Activated CD4-positive, alpha-beta T cell treated with anti-CD3 and anti-CD28 coated beads, Interleukin-2, amount 10 ng/mL, durations not matched to agents 24 days and 14 days (primary cell): ENCODE results near the gene ZNF492. TPM values are rescaled to one million over a fixed set of nuclear protein-coding genes. Genes with fewer than 3 reads are reported as not detected.
"Not testable (repeated sequence)": the region's sequence is repeated elsewhere in the genome, so short reads cannot be mapped to it uniquely, and the experiment has no call there.

ENCODE experiments used
- DNase-seq: peaks from one replicate; pipeline ENCODE4 v3.0.0; 2022
- H3K27ac Mint-ChIP-seq: one replicate; pipeline ENCODE4 v1.8.0; 2022; ENCODE audit warnings: mild to moderate bottlenecking, mixed read lengths
- H3K27me3 Mint-ChIP-seq: one replicate; pipeline ENCODE4 v1.8.0; 2022; ENCODE audit warnings: mixed read lengths
- H3K36me3 Mint-ChIP-seq: one replicate; pipeline ENCODE4 v1.8.0; 2022; ENCODE audit warnings: low read depth, mild to moderate bottlenecking, mixed read lengths
- H3K4me1 Mint-ChIP-seq: one replicate; pipeline ENCODE4 v1.8.0; 2021; ENCODE audit warnings: mixed read lengths
- H3K4me3 Mint-ChIP-seq: one replicate; pipeline ENCODE4 v1.8.0; 2022; ENCODE audit warnings: mild to moderate bottlenecking, moderate library complexity, mixed read lengths
- H3K9me3 Mint-ChIP-seq: one replicate; pipeline ENCODE4 v1.8.0; 2021; ENCODE audit warnings: mixed read lengths
- intact Hi-C: fragments of 100-400 bp; cut with micrococcal nuclease; formaldehyde crosslinking; loops from one replicate; pipeline ENCODE4 v1.15.1; 2023
- total RNA-seq: library from RNA; stranded (reverse); gene quantifications from 2 replicates; pipeline ENCODE4 v1.2.3, GENCODE V29; 2022

ZNF492 gene
- 0.26 and 0.33 TPM in 2 replicates for total RNA-seq

DNA sequence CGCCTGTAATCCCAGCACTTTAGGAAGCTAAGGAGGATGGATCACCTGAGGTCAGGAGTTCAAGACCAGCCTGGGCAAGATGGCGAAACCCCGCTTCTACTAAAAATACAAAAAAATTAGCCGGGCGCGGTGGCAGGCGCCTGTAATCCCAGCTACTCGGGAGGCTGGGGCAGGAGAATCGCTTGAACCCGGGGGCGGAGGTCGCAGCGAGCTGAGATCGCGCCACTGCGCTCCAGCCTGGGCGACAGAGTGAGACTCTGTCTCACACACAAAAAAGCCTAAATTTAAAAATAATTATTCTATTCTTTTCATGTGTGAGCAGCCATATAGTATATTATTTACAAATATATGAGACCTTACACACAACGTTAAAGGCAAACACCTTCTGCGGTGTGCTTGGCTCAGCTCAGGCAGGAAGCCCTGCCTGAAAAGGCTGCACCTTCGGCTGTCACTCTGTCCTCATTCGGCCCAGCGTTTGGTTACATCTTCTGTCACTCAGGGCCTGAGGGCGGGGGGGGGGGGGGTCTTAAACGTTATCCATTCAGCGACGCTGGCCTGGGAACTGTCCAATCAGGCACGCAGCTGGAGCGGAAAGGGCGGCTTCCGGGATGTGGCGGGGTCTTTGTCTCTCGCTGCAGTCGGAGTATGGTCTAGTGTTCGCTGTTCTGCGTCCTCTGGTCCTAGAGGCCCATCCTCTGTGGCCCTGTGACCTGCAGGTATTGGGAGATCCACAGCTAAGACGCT, at the start of gene ZNF492:
TSS of gene ZNF492 (plus strand) at position 619 of the 744 bp plus-strand sequence. CDS start 19,076 bp downstream, outside the sequence.
- peak; percentile 68 for DNase-seq
- H3K9me3 Mint-ChIP-seq, H3K36me3 Mint-ChIP-seq, intact Hi-C loops, H3K27ac Mint-ChIP-seq, H3K27me3 Mint-ChIP-seq, H3K4me1 Mint-ChIP-seq: not testable (repeated sequence)
- H3K4me3 Mint-ChIP-seq, result peak within 1 kb of the TSS; percentile 71

DNA sequence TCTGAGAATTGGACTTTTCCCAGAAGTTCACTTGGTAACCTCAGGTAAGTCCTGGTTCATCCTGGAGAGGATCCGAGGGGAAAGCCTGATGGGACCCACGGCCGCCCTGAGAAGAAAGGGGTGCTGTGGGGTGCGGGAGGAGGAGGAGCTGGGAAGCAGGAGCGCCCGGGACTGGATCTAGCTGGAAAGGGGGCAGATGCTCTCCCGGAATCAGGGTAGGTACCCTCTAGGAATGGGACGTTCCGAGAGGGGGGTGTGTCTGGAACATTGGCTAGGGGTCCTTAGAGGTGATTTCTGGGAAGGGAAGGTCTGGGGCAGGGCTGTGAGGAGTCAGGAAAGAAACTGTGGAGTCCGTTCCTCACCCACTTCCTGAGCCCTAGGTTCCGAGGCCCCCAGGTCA, 38.7 kb upstream of the ZNF492 start:
- peaks cover 20% of the 10 kb centered on the region for H3K9me3 Mint-ChIP-seq
- H3K4me1 Mint-ChIP-seq, result no peaks in the 10 kb centered on the region
- DNase-seq, result no peak
- H3K27me3 Mint-ChIP-seq, result no peaks in the 10 kb centered on the region
- H3K27ac Mint-ChIP-seq, result no peak overlapping the region
- H3K4me3 Mint-ChIP-seq, result no peak overlapping the region
- intact Hi-C loops, result no loop called here
- no peaks in the 10 kb centered on the region for H3K36me3 Mint-ChIP-seq

DNA sequence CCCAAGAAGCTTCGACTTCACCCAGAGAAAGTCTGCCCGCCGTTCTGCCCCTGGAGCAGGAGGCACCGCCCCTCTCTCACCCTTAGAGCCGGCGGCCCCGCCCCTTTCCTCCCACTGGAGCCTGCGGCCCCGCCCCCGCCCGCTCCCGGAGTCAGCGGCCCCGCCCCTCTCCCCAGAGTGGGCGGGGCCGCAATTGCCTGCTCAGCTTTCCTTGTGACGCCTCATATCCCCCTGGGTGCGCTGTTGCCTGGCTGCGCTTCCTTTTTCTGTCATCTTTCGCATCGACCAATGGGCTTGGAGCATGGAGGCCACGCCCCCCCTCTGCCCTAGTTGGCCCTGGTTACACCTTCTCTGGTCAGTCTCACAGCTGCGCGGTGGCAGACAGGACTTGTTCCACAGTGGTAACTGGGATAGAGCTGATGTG, 38.2 kb upstream of the ZNF492 start:
- no peak overlapping the region for H3K27ac Mint-ChIP-seq
- H3K4me3 Mint-ChIP-seq, result no peak overlapping the region
- H3K4me1 Mint-ChIP-seq, result no peaks in the 10 kb centered on the region
- no peak for DNase-seq
- H3K36me3 Mint-ChIP-seq, result no peaks in the 10 kb centered on the region
- no peaks in the 10 kb centered on the region for H3K27me3 Mint-ChIP-seq
- peaks cover 20% of the 10 kb centered on the region for H3K9me3 Mint-ChIP-seq
- intact Hi-C loops, result no loop called here

DNA sequence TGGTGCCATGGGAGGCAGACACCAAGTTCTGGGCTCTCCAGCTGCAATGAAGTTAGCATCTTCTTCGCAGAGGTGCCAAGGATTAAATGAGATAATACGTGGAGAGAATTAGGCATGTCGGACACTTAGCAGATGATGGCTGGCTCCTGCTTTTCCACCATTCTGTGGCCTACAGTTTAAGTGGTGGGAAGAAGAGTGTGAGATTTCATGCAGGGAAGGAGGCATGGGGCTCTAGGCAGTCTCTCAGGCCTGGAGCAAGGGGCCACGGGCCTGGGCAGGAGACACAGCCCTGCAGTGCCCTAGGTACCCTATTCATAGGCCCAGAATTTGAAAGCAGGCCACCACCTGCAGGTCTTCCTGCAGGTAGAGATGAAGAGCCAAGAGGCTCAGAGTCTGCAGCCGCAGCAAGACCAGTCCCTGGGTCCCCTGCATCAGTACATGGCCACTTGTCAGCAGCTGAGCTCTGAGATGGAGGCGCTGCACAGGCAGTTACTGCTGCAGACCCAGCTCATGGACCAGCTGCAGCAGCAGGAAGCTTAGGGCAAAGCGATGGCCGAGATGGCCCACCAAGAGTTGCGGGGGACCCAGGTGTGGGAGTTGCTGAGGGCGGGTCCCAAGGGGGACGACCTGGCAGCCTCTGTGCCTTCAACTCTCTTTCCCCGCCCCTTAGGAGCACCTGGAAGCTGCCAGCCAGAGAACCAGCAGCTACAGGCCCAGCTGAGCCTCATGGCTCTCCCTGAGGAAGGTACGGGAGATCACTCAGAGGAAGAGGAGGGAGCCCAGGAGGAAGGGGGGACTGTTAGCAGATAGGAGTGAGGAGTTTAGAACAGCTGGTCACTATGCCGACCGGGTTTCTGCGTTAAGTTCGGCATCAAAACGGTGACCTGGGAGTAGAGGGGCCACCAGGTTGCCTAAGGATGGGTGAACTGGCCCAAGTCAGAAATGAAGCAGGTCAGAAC, 33.2 kb upstream of the ZNF492 start:
- intact Hi-C loops, result no loop called here
- Mint-ChIP-seq H3K36me3 (no peaks in the 10 kb centered on the region), H3K9me3 (peaks cover 14% of the 10 kb centered on the region), H3K27me3 (no peaks in the 10 kb centered on the region), H3K4me3 (no peak overlapping the region), H3K27ac (no peak overlapping the region), H3K4me1 (no peaks in the 10 kb centered on the region)
- no peak for DNase-seq

DNA sequence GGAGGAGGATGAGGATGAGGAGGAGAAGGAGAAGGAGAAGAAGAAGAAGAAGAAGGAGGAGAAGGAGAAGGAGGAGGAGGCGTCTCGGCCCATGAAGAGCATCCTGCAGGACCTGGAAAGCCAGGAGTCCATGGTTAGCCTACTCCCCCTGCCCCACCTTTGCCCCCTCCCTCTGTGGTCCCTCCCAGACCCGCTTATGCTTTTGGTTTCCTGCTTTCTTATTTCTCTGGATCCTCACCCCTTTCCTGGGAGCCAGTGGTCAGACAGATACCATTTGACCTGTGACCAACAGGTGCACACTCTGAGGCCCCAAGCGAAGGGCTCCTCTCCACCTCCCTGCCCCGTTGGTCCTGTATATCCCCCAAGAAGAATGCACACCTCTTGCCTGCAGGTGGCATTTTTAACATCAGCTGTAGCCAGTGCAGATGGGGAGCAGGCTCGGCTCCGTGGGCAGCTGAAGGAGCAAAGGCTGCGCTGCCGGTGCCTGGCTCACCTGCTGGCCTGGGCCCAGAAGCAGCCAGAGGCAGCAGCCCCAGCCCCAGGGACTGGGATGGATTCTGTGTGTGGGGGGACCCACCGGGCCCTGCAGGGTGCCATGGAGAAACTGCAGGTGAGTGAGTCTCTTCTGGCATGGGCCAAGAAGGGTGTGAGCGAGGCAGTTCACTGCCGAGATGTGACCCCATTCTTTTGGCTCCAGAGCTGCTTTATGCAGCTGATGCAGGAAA, 32.1 kb upstream of the ZNF492 start:
- DNase-seq, result no peak
- intact Hi-C loops, result no loop called here
- Mint-ChIP-seq H3K4me3 (no peak overlapping the region), H3K9me3 (peaks cover 24% of the 10 kb centered on the region), H3K27me3 (no peaks in the 10 kb centered on the region), H3K27ac (no peak overlapping the region), H3K36me3 (peaks cover 3% of the 10 kb centered on the region), H3K4me1 (no peaks in the 10 kb centered on the region)

DNA sequence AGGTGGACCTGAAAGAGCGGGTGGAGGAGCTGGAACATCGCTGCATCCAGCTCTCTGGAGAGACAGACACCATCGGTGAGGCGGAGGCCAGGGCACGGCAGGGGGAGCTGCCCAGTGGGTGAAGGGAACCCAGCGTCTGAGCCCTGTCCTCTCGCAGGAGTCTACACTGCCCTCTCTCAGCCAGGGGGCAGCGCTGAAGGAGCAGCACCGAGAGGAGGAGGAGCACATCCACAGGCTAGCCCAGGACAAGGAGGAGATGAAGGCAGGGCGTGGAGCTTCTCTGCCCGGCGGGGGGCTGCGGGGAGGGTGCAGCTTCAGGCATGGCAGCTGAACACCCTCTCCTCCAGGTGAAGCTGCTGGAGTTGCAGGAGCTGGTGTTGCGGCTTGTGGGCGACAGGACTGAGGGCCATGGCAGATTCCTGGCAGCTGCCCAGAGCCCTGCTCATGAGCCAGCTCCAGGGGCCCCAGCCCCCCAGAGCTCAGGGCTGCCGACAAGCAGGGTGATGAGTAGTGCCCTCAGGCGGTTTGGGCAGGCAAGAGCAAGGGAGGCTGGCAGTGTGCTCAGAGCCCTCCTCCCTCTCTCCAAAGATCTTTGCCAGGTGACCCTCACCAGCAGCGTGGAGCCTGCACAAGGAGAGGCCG, 31.4 kb upstream of the ZNF492 start:
- intact Hi-C loops, result no loop called here
- H3K4me3 Mint-ChIP-seq, result no peak overlapping the region
- peaks cover 29% of the 10 kb centered on the region for H3K9me3 Mint-ChIP-seq
- peaks cover 3% of the 10 kb centered on the region for H3K36me3 Mint-ChIP-seq
- H3K4me1 Mint-ChIP-seq, result no peaks in the 10 kb centered on the region
- H3K27ac Mint-ChIP-seq, result no peak overlapping the region
- no peak for DNase-seq
- no peaks in the 10 kb centered on the region for H3K27me3 Mint-ChIP-seq

DNA sequence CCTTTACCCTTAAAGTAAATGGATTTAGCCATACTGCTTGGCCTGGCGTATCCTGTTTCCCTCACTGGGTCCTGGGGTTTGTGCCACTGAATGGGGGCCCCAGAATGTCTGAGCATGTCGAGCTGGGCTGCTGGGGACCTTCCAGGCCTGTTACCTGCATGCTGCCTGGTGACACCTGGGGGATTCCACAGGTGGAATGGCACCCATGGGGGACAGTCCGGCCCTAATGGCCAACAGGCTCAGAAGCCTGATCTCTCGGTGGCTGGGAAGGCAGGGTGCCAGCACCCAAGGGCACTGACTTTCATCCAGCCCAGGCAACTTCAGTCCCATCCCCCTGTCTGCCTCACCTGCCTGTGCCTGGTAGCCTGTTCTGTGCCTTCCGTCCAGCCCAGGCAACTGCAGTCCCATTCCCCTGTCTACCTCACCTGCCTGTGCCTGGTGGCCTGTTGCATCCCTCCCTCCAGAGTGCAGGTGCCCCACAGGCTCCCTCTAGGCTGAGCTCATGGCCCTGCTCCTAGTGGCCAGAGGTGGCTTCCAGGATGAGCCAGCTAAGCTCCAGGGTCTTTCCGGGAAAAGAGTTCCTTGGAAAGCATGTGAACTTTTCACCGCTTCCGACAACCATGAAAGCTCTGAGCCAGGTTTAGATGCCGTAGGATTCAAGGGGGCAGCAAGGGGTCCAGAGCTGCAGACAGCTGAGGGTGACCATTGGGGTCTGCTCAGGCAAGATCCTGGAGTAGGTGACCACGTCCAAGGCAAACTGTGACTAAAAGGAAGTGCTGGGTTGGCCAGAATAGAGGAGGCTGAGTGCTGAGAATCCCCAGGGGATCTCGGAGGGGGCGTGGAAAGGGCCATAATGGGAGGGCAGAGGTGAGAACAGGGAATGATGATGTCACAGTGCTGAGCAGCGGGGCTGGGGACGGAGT, 30.3 kb upstream of the ZNF492 start:
- H3K4me1 Mint-ChIP-seq, result no peaks in the 10 kb centered on the region
- H3K9me3 Mint-ChIP-seq, result peaks cover 24% of the 10 kb centered on the region
- no peak for DNase-seq
- intact Hi-C loops, result no loop called here
- peaks cover 3% of the 10 kb centered on the region for H3K36me3 Mint-ChIP-seq
- no peak overlapping the region for H3K27ac Mint-ChIP-seq
- no peaks in the 10 kb centered on the region for H3K27me3 Mint-ChIP-seq
- H3K4me3 Mint-ChIP-seq, result no peak overlapping the region

DNA sequence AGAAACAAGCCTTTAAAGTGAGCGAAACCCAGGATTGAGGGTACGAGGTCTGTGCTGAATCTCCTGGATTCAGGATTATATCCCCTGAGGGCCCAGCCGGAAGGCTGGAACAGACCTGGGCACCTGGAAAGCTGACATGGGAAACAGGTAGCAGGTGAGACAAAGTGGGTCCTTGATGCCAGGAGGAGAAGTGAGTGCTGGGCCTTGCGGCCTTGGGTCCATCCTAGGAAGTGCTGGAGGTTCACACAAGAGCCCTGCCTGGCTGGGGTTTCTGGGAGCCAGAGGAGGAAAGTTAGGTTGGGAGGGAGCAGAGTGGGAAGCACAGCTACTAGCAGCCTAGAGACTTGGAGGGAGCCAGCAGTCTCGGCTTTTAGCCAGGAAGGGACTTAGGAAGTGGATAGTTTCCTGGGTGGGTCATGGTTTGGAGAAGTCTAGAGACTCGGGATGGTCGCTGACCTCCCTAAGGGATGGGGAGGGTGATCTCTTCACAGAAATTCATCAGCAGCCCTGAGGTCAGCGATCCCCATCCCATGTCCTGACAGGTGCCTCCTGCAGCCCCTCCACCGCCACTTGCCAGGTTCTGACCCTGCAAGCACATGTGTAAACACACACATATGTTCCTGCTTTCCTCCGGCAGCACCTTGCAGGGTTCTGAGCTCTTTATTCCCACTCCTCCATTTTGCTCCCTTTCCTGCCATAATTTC, 29.4 kb upstream of the ZNF492 start:
- no peak overlapping the region for H3K27ac Mint-ChIP-seq
- intact Hi-C loops, result no loop called here
- H3K27me3 Mint-ChIP-seq, result no peaks in the 10 kb centered on the region
- H3K36me3 Mint-ChIP-seq, result peaks cover 3% of the 10 kb centered on the region
- H3K4me3 Mint-ChIP-seq, result no peak overlapping the region
- DNase-seq, result no peak
- H3K9me3 Mint-ChIP-seq, result peaks cover 16% of the 10 kb centered on the region
- no peaks in the 10 kb centered on the region for H3K4me1 Mint-ChIP-seq

DNA sequence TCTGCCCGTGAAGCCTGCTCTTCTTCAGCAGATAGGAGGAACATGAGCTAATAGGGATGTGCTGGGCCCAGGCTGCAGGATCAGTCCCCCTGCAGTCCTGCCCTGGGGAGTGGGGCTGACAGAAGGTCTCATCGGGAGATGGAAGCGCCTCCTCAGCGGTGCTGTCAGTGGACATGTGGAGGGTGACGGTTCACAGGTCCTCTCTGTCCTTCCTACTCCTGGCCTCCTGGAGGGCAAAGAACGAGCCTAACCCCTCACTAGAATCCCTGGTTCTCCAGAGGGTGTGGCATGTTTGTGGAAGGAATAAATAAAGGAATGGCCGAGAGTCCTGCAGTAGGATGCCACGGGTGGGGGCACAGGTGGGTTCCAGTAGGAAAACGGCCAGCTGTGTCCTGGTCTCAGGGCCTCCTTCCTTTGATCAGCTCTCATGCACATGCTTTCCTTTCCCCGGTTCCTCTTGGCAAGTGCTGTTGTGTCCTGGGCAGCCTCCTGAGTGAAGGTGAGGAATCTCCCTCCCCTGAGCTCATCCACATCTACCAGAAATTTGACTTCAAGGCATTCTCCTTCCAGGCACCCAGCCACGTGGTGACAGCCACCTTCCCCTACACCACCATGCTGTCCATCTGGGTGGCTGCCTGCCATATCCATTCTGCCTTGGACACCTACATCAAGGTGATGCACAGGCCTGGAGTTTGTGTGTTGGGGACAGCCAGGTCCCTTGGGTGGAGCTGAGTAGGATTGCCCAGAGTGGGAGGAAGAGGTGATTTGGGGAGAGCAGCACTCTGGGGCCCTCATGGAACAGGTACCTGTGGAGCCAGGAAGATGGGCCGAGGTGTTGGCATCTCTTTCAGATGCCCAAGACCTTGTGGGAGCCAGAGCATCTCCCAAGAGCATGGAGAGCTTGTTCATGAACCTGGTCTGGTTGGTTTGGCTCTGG, 28.6 kb upstream of the ZNF492 start:
- peaks cover 3% of the 10 kb centered on the region for H3K36me3 Mint-ChIP-seq
- no peak overlapping the region for H3K4me3 Mint-ChIP-seq
- no peaks in the 10 kb centered on the region for H3K27me3 Mint-ChIP-seq
- H3K27ac Mint-ChIP-seq, result no peak overlapping the region
- intact Hi-C loops, result no loop called here
- no peak for DNase-seq
- H3K9me3 Mint-ChIP-seq, result peaks cover 21% of the 10 kb centered on the region
- no peaks in the 10 kb centered on the region for H3K4me1 Mint-ChIP-seq

DNA sequence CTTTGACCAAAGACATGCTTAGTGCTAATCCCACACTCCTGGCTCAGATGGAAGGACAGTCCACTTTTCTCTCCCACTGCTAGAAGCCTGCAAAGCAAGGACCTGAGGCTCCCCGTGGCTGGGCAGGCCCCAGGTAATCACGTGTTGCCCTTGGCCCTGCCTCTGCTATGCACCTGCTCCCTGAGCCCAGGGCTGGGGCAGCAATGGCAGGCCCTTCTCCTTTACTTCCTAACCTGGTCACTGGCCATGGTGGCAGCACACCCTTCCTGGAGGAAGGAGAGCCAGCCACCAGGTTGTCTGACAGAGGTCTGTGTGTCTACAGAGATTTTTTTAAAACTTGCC, 27.9 kb upstream of the ZNF492 start:
- Mint-ChIP-seq H3K27me3 (no peaks in the 10 kb centered on the region), H3K4me3 (no peak overlapping the region), H3K4me1 (no peaks in the 10 kb centered on the region), H3K27ac (no peak overlapping the region), H3K36me3 (peaks cover 3% of the 10 kb centered on the region), H3K9me3 (peaks cover 25% of the 10 kb centered on the region)
- intact Hi-C loops, result no loop called here
- no peak for DNase-seq

DNA sequence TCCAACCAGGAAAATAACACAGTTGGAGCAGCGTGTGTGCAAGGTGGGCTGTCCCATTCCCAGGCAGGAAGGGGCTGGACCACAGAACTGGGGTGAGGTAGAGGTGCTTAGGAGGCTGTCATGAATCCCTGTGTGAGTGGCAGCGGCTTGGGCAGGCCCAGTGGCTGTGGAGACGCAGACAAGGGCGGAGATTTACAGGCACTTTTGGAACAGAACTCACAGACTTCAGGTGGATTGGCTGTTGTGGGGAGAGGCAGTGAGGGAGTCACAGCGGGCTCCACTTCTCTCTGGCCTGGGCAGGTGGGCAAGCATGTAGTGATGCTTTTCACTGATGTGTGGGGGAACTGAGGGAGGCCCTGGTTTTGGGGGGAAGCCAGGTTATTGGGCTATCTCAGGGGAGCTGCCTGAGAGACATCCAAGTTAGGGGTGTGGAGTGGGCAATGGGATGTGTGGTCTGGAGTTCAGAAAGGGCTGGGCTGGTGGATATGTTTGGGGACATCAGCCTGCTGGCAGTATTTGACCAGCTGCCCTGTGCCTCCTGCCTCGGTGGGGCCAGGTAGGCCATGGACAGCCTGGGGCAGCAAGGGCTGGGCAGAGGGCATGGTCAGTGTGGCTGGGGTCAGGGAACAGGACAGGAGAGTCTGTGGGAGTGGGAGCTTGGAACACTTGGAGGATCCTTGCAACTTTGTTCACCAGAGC, 27.0 kb upstream of the ZNF492 start:
- Mint-ChIP-seq H3K36me3 (peaks cover 3% of the 10 kb centered on the region), H3K27me3 (no peaks in the 10 kb centered on the region), H3K9me3 (peaks cover 25% of the 10 kb centered on the region), H3K4me1 (no peaks in the 10 kb centered on the region), H3K4me3 (no peak overlapping the region), H3K27ac (no peak overlapping the region)
- intact Hi-C loops, result no loop called here
- no peak for DNase-seq
